ENCODE results near the gene METTL3. TPM values are rescaled to one million over a fixed set of nuclear protein-coding genes. Genes with fewer than 3 reads are reported as not detected.

Gene METTL3
- polyA plus RNA-seq, 1 experiment = 66.3 TPM

GRCh38 chr14:21526672-21527317 is 15.7 kb upstream of the METTL3 start:
- ChIA-PET POLR2A (interaction anchor here (0.7 to 1.8 kb wide), 3 partner anchors 10 to 71 kb away, joined by 3 to 23 read pairs (median 4); partner anchors contain the start of genes CHD8 and METTL3), CTCF (interaction anchor here (0.9 to 5.4 kb wide), 7 partner anchors 16 to 554 kb away, joined by 3 to 24 read pairs (median 5); partner anchors contain the start of genes CHD8, METTL3 and TOX4)
- H3K4me3 ChIP-seq (ENCODE audit: low read depth, low read length) = peak overlapping the region; percentile 76
- H3K27ac ChIP-seq (ENCODE audit: low read depth, low read length) = no peak overlapping the region
- DNase-seq (ENCODE audit: low read depth, low spot score) = no peak
- no peak for TF ChIP-seq CTCF (IDR thresholded peaks at IDR 0.05; ENCODE audit: low read depth, low read length)
- H3K9me3 ChIP-seq (ENCODE audit: control insufficient read depth, insufficient read depth, low read length) = peaks cover 2% of the 10 kb centered on the region; the same call in 1 of the 2 replicates
- H3K27me3 ChIP-seq (ENCODE audit: control insufficient read depth, insufficient read depth, low read length) = peaks cover 12% of the 10 kb centered on the region

- peak; percentile 27 for DNase-seq (ENCODE audit: low read depth, low spot score)
- Histone ChIP-seq H3K27ac (ENCODE audit: low read depth, low read length) (no peak within 1 kb of the TSS), H3K4me3 (ENCODE audit: low read depth, low read length) (peak within 1 kb of the TSS; percentile 76), H3K27me3 (ENCODE audit: control insufficient read depth, insufficient read depth, low read length) (peaks cover 12% of the 10 kb centered on the region), H3K9me3 (ENCODE audit: control insufficient read depth, insufficient read depth, low read length) (peaks cover 2% of the 10 kb centered on the region; the same call in 1 of the 2 replicates)
- no peak for TF ChIP-seq CTCF (IDR thresholded peaks at IDR 0.05; ENCODE audit: low read depth, low read length)
- ChIA-PET CTCF (interaction anchor here (0.9 to 5.4 kb wide), 7 partner anchors 15 to 554 kb away, joined by 3 to 24 read pairs (median 5); partner anchors contain the start of genes CHD8, METTL3 and TOX4), POLR2A (interaction anchor here (0.6 to 1.8 kb wide), 6 partner anchors 9 to 1117 kb away, joined by 3 to 23 read pairs (median 4); partner anchors contain the start of genes CHD8 and METTL3)
Observed at GRCh38 chr14:21525962-21526671, 15.0 kb upstream of the METTL3 start, which contains the start of gene SALL2. SALL2 (minus strand) TSS chr14:21526346; CDS start chr14:21526127, 219 bp downstream.

GRCh38 chr14:21525571-21525961 is 14.4 kb upstream of the METTL3 start:
- peaks cover 10% of the 10 kb centered on the region for H3K27me3 ChIP-seq (ENCODE audit: control insufficient read depth, insufficient read depth, low read length)
- H3K4me3 ChIP-seq (ENCODE audit: low read depth, low read length) = peak overlapping the region; percentile 76
- H3K9me3 ChIP-seq (ENCODE audit: control insufficient read depth, insufficient read depth, low read length) = peaks cover 2% of the 10 kb centered on the region; the same call in 1 of the 2 replicates
- POLR2A ChIA-PET = interaction anchor here (0.6 to 1.8 kb wide), 6 partner anchors 10 to 1117 kb away, joined by 3 to 23 read pairs (median 4); partner anchors contain the start of genes CHD8 and METTL3
- DNase-seq (ENCODE audit: low read depth, low spot score) = no peak
- CTCF ChIA-PET = interaction anchor here (0.9 to 5.4 kb wide), 7 partner anchors 14 to 553 kb away, joined by 3 to 24 read pairs (median 5); partner anchors contain the start of genes CHD8, METTL3 and TOX4
- no peak overlapping the region for H3K27ac ChIP-seq (ENCODE audit: low read depth, low read length)
- no peak for TF ChIP-seq CTCF (IDR thresholded peaks at IDR 0.05; ENCODE audit: low read depth, low read length)

GRCh38 chr14:21524575-21525490 is 13.7 kb upstream of the METTL3 start:
- POLR2A ChIA-PET = interaction anchor here (0.6 to 1.8 kb wide), 3 partner anchors 9 to 30 kb away, joined by 3 to 23 read pairs (median 3); partner anchors contain the start of gene METTL3
- Histone ChIP-seq H3K27ac (ENCODE audit: low read depth, low read length) (no peak overlapping the region), H3K4me3 (ENCODE audit: low read depth, low read length) (peak overlapping the region; percentile 76), H3K27me3 (ENCODE audit: control insufficient read depth, insufficient read depth, low read length) (peaks cover 9% of the 10 kb centered on the region), H3K9me3 (ENCODE audit: control insufficient read depth, insufficient read depth, low read length) (peaks cover 2% of the 10 kb centered on the region; the same call in 1 of the 2 replicates)
- DNase-seq (ENCODE audit: low read depth, low spot score) = no peak
- no peak for TF ChIP-seq CTCF (IDR thresholded peaks at IDR 0.05; ENCODE audit: low read depth, low read length)
- CTCF ChIA-PET = interaction anchor here (0.8 to 5.4 kb wide), 2 partner anchors 26 to 37 kb away, joined by 3 to 24 read pairs; no protein-coding TSS in a partner anchor

Measured in AG04450 (cell line).